Glutamatergic neuron (in vitro differentiated cells): Measurements from ENCODE around the gene RREB1. TPM values are rescaled to one million over a fixed set of nuclear protein-coding genes. Genes with fewer than 3 reads are reported as not detected.
A peak's percentile ranks its signal among the peaks of the same experiment; 100 is the strongest.

ENCODE experiments used
- DNase-seq: peaks from one replicate; pipeline ENCODE4 v3.0.0; 2022
- H3K27ac Mint-ChIP-seq: one replicate; pipeline ENCODE4 v1.8.0; 2020; ENCODE audit warnings: mild to moderate bottlenecking, mixed read lengths, inconsistent platforms; ENCODE audit not compliant: unreplicated experiment
- H3K27me3 Mint-ChIP-seq: one replicate; pipeline ENCODE4 v1.8.0; 2020; ENCODE audit warnings: mild to moderate bottlenecking, moderate library complexity, mixed read lengths, inconsistent platforms; ENCODE audit not compliant: unreplicated experiment
- H3K36me3 Mint-ChIP-seq: one replicate; pipeline ENCODE4 v1.8.0; 2020; ENCODE audit warnings: mild to moderate bottlenecking, mixed read lengths, inconsistent platforms; ENCODE audit not compliant: unreplicated experiment
- H3K4me1 Mint-ChIP-seq: one replicate; pipeline ENCODE4 v1.8.0; 2020; ENCODE audit warnings: mild to moderate bottlenecking, low read depth, mixed read lengths, inconsistent platforms; ENCODE audit not compliant: unreplicated experiment
- H3K4me3 Mint-ChIP-seq: one replicate; pipeline ENCODE4 v1.8.0; 2020; ENCODE audit warnings: mild to moderate bottlenecking, mixed read lengths, inconsistent platforms; ENCODE audit not compliant: unreplicated experiment
- H3K9me3 Mint-ChIP-seq: one replicate; pipeline ENCODE4 v1.8.0; 2020; ENCODE audit warnings: mild to moderate bottlenecking, moderate library complexity, mixed read lengths, inconsistent platforms; ENCODE audit not compliant: unreplicated experiment
- CTCF ChIP-seq: fragments of 200-600 bp; sonication (generic); IDR thresholded peaks from one replicate; pipeline ENCODE4 v1.5.0; 2021; ENCODE audit not compliant: partially characterized antibody, unreplicated experiment
- long read RNA-seq: library from polyadenylated mRNA; unstranded; transcript quantifications from one replicate; pipeline ENCODE4 v2.0.0, GENCODE V29; 2020; ENCODE audit not compliant: unreplicated experiment
- total RNA-seq: library from RNA; stranded (reverse); fragmentation: NEBNext Ultra II Directional; extraction: Animal tissue kit (Norgen Biotek cat#: 25700); gene quantifications from one replicate; pipeline ENCODE4 v1.2.1, GENCODE V29; 2021; ENCODE audit not compliant: unreplicated experiment

Gene RREB1
- 3.4 TPM for total RNA-seq
- long read RNA-seq, result 0 reads

GRCh38 chr6:7107578-7108195 lies at the start of gene RREB1:
Gene RREB1 (plus strand): TSS chr6:7107961. CDS start chr6:7181912, 73,951 bp downstream.
- peak; percentile 44 for DNase-seq
- Mint-ChIP-seq H3K4me1 (peaks cover 13% of the 10 kb centered on the region), H3K27ac (no peak within 1 kb of the TSS), H3K4me3 (peak within 1 kb of the TSS; percentile 86), H3K36me3 (no peaks in the 10 kb centered on the region), H3K9me3 (peaks cover 6% of the 10 kb centered on the region), H3K27me3 (peaks cover 6% of the 10 kb centered on the region)
- no peak for TF ChIP-seq CTCF

GRCh38 chr6:7058250-7058923 lies 49.4 kb upstream of the RREB1 start:
- Mint-ChIP-seq H3K36me3 (no peaks in the 10 kb centered on the region), H3K9me3 (no peaks in the 10 kb centered on the region), H3K27ac (no peak overlapping the region), H3K4me3 (no peak overlapping the region), H3K4me1 (no peaks in the 10 kb centered on the region), H3K27me3 (no peaks in the 10 kb centered on the region)
- no peak for TF ChIP-seq CTCF
- no peak for DNase-seq

GRCh38 chr6:7060769-7061516 lies 46.8 kb upstream of the RREB1 start:
- Mint-ChIP-seq H3K36me3 (no peaks in the 10 kb centered on the region), H3K27ac (no peak overlapping the region), H3K4me3 (no peak overlapping the region), H3K4me1 (no peaks in the 10 kb centered on the region), H3K9me3 (no peaks in the 10 kb centered on the region), H3K27me3 (no peaks in the 10 kb centered on the region)
- no peak for DNase-seq
- TF ChIP-seq CTCF, result no peak

GRCh38 chr6:7062451-7063162 lies 45.2 kb upstream of the RREB1 start:
- Mint-ChIP-seq H3K27me3 (no peaks in the 10 kb centered on the region), H3K4me3 (no peak overlapping the region), H3K36me3 (no peaks in the 10 kb centered on the region), H3K9me3 (no peaks in the 10 kb centered on the region), H3K4me1 (no peaks in the 10 kb centered on the region), H3K27ac (no peak overlapping the region)
- no peak for TF ChIP-seq CTCF
- DNase-seq, result no peak
